Measurements from ENCODE around the gene ABCD1. TPM values are rescaled to one million over a fixed set of nuclear protein-coding genes. Genes with fewer than 3 reads are reported as not detected.

Gene ABCD1
- total RNA-seq, 1 donor from 2014 or later = 27.2 TPM

DNA sequence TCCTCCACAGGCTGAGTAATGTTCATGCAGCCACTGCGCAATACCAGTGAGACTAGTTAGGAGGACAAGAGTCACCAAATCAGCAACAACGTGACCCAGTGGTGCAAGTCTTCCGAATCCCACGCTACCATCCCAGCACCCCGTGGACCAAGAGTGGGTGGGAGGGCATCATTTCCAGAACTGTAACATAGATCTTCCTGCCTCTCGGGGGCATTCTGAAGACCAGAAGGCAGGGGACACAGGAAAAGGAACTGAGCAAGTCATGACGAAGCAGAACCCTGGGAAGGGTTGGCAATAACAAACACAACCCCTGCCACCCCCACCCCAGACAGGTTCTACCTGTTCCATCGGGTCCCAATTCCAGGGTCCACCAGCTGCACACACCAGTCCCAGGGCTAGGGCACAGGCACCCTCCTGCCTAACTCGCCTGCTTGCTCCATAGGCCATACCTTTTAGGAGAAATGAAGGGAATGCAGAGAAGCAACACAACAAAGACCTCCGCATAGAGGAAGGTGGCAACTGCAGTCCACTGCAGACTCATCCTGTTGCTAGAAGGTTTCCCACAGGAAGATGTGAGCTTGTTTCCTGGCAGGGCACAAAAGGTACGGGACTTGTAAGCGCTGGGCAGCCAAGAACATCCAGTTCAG is 1.8 kb upstream of the ABCD1 start:
- H3K27ac ChIP-seq (ENCODE audit: low read depth, low read length) = peak overlapping the region; percentile 56
- peaks cover 7% of the 10 kb centered on the region for H3K36me3 ChIP-seq (ENCODE audit: insufficient read depth, low read length)

DNA sequence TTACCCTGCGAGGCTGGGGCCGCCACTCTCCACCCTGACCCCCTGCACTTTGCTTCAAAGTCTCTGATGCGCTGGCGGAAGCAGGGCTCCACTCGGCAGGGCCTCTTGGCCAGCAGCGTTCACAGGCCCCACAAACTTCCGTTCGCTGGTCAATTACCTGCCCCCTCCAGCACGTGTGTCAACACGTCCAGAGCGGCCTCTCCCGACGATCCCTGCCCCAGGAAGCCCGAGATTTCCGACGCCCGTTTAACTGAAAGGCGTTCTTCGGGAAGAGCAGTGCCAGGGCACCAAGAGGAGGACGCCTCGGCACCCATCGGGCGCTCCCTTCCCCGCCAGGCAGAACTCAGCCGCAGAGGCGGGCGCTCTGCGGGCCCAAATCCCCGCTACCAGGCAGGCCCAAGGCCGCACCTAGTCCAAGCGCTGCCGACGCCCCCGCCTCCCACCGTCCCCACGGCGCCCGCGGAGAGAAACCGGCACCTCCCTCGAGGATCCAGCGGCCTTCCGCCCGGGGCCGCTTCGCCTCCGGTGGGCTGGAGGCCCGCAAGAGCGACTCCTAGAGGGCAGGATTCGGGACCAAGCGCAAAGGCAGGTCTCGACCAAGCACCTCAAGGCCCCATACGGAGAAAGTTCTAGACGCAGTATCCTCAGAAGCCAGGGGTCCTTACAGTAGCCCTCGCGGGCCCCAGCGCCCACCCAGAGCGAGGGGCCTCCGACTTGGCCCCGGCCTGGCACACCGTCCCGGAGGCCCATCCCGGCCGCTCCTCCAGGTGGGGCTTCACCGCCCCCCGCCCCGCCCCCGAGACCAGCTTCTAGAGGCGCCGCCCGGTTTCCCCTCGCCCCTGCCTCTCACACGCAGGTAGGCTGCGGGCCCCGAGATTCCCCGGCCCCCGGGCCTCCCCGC is 1.1 kb upstream of the ABCD1 start:
- Histone ChIP-seq H3K9ac (ENCODE audit: low read length) (peak overlapping the region; percentile 85), H3K4me1 (ENCODE audit: insufficient read depth, low read length) (peaks cover 29% of the 10 kb centered on the region), H3K79me2 (ENCODE audit: insufficient read depth, low read length) (peaks cover 38% of the 10 kb centered on the region), H3K27me3 (ENCODE audit: insufficient read depth, low read length) (no peaks in the 10 kb centered on the region), H3K27ac (ENCODE audit: low read depth, low read length) (peak overlapping the region; percentile 56), H3K4me3 (ENCODE audit: insufficient read depth, low read depth, low read length) (peak overlapping the region; percentile 66), H3K9me3 (ENCODE audit: insufficient read depth, low read depth, low read length) (no peaks in the 10 kb centered on the region), H3K36me3 (ENCODE audit: insufficient read depth, low read length) (peaks cover 7% of the 10 kb centered on the region), H3K4me2 (ENCODE audit: low read length) (peak overlapping the region; percentile 93), H2AFZ (ENCODE audit: low read depth, low read length) (peak overlapping the region; percentile 52), H4K20me1 (ENCODE audit: insufficient read depth, low read length) (peaks cover 31% of the 10 kb centered on the region)
- H3K4me1 Mint-ChIP-seq (ENCODE audit: low read depth, unreplicated experiment) = peaks cover 6% of the 10 kb centered on the region
- H3K27me3 Mint-ChIP-seq (ENCODE audit: low read depth, unreplicated experiment) = no peaks in the 10 kb centered on the region
- TF ChIP-seq EZH2 (IDR thresholded peaks at IDR 0.05; ENCODE audit: insufficient read depth, low read length) = no peak
- TF ChIP-seq, protein P1, sequence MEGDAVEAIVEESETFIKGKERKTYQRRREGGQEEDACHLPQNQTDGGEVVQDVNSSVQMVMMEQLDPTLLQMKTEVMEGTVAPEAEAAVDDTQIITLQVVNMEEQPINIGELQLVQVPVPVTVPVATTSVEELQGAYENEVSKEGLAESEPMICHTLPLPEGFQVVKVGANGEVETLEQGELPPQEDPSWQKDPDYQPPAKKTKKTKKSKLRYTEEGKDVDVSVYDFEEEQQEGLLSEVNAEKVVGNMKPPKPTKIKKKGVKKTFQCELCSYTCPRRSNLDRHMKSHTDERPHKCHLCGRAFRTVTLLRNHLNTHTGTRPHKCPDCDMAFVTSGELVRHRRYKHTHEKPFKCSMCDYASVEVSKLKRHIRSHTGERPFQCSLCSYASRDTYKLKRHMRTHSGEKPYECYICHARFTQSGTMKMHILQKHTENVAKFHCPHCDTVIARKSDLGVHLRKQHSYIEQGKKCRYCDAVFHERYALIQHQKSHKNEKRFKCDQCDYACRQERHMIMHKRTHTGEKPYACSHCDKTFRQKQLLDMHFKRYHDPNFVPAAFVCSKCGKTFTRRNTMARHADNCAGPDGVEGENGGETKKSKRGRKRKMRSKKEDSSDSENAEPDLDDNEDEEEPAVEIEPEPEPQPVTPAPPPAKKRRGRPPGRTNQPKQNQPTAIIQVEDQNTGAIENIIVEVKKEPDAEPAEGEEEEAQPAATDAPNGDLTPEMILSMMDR (IDR thresholded peaks at IDR 0.05; ENCODE audit: insufficient read depth, low read depth, low read length) = no peak
- H3K4me3 Mint-ChIP-seq (ENCODE audit: unreplicated experiment) = peak overlapping the region; percentile 90
- DNase-seq (ENCODE audit: low read depth) (no peak), FAIRE-seq (no peak)
- peak overlapping the region; percentile 83 for H3K27ac Mint-ChIP-seq (ENCODE audit: unreplicated experiment)
- H3K36me3 Mint-ChIP-seq (ENCODE audit: low read depth, unreplicated experiment) = peaks cover 4% of the 10 kb centered on the region
- H3K9me3 Mint-ChIP-seq (ENCODE audit: unreplicated experiment) = no peaks in the 10 kb centered on the region

More for the DNA sequence above, 1.8 kb upstream of the ABCD1 start:
- Histone ChIP-seq H3K4me1 (ENCODE audit: insufficient read depth, low read length) (peaks cover 29% of the 10 kb centered on the region), H3K4me2 (ENCODE audit: low read length) (peak overlapping the region; percentile 93), H4K20me1 (ENCODE audit: insufficient read depth, low read length) (peaks cover 31% of the 10 kb centered on the region), H3K9ac (ENCODE audit: low read length) (peak overlapping the region; percentile 85), H3K27me3 (ENCODE audit: insufficient read depth, low read length) (no peaks in the 10 kb centered on the region), H3K79me2 (ENCODE audit: insufficient read depth, low read length) (peaks cover 38% of the 10 kb centered on the region), H3K4me3 (ENCODE audit: insufficient read depth, low read depth, low read length) (peak overlapping the region; percentile 66), H3K9me3 (ENCODE audit: insufficient read depth, low read depth, low read length) (no peaks in the 10 kb centered on the region), H2AFZ (ENCODE audit: low read depth, low read length) (peak overlapping the region; percentile 52)
- Mint-ChIP-seq H3K27me3 (ENCODE audit: low read depth, unreplicated experiment) (no peaks in the 10 kb centered on the region), H3K9me3 (ENCODE audit: unreplicated experiment) (no peaks in the 10 kb centered on the region), H3K27ac (ENCODE audit: unreplicated experiment) (peak overlapping the region; percentile 83), H3K4me1 (ENCODE audit: low read depth, unreplicated experiment) (peaks cover 5% of the 10 kb centered on the region), H3K36me3 (ENCODE audit: low read depth, unreplicated experiment) (peaks cover 4% of the 10 kb centered on the region), H3K4me3 (ENCODE audit: unreplicated experiment) (peak overlapping the region; percentile 90)
- DNase-seq (ENCODE audit: low read depth) (no peak), FAIRE-seq (no peak)
- TF ChIP-seq, protein P1 (IDR thresholded peaks at IDR 0.05; ENCODE audit: insufficient read depth, low read depth, low read length) = no peak
- no peak for TF ChIP-seq EZH2 (IDR thresholded peaks at IDR 0.05; ENCODE audit: insufficient read depth, low read length)

Data from astrocyte (in vitro differentiated cells and primary cell).